Liver (tissue), 9 donors: Measurements from ENCODE around the gene ELP4. TPM values are rescaled to one million over a fixed set of nuclear protein-coding genes. Genes with fewer than 3 reads are reported as not detected.

Source experiments
- DNase-seq: peaks from one replicate; pipeline ENCODE4 v3.0.0-alpha.2; 2017; ENCODE audit warnings: low spot score
- H3K27ac ChIP-seq, 2 donors: one replicate each; pipeline ENCODE4 v1.7.0; 2013; ENCODE audit warnings: inconsistent platforms in 2 of 2, low read length in 2 of 2, control low read depth in 1 of 2, low read depth in 1 of 2, mild to moderate bottlenecking in 1 of 2
- H3K27me3 ChIP-seq, 4 donors: one replicate each; pipeline versions ENCODE4 v1.6.1 to v1.7.0; 2013; ENCODE audit warnings: low read length in 3 of 4, inconsistent platforms in 1 of 4, mild to moderate bottlenecking in 1 of 4, moderate library complexity in 1 of 4; ENCODE audit not compliant: control insufficient read depth in 4 of 4, insufficient read depth in 4 of 4
- H3K36me3 ChIP-seq, 4 donors: one replicate each; pipeline versions ENCODE4 v1.6.1 to v1.7.0; 2013; ENCODE audit warnings: low read length in 3 of 4, mild to moderate bottlenecking in 3 of 4, low read depth in 1 of 4, moderate library complexity in 1 of 4; ENCODE audit not compliant: control insufficient read depth in 4 of 4, insufficient read depth in 3 of 4
- H3K4me1 ChIP-seq, 4 donors: one replicate each; pipeline versions ENCODE4 v1.6.1 to v1.7.0; 2013; ENCODE audit warnings: low read length in 3 of 4, mild to moderate bottlenecking in 3 of 4, moderate library complexity in 1 of 4; ENCODE audit not compliant: control insufficient read depth in 4 of 4, insufficient read depth in 4 of 4
- H3K4me3 ChIP-seq, 3 donors: one replicate each; pipeline versions ENCODE4 v1.6.1 to v1.7.0; 2013; ENCODE audit warnings: low read length in 3 of 3, control low read depth in 1 of 3, low read depth in 1 of 3, mild to moderate bottlenecking in 1 of 3
- H3K9ac ChIP-seq, 2 donors: one replicate each; pipeline ENCODE4 v1.7.0; 2013; ENCODE audit warnings: low read length in 2 of 2, mild to moderate bottlenecking in 2 of 2, moderate library complexity in 2 of 2, control low read depth in 1 of 2, low read depth in 1 of 2
- H3K9me3 ChIP-seq, 4 donors: one replicate each; pipeline versions ENCODE4 v1.6.1 to v1.7.0; 2013; ENCODE audit warnings: low read length in 3 of 4; ENCODE audit not compliant: control insufficient read depth in 4 of 4
- CTCF ChIP-seq: fragments of 150-350 bp; IDR thresholded peaks from 2 replicates; pipeline ENCODE4 v1.5.1; 2017; ENCODE audit warnings: improper control_type of control experiment, low read depth, low read length; ENCODE audit not compliant: missing input control
- EGR1 ChIP-seq, 2 donors: IDR thresholded peaks; 2 replicates each; pipeline ENCODE4 v1.6.1; 2016 to 2018; ENCODE audit warnings: antibody characterized with exemption in 2 of 2, low read depth in 2 of 2
- FOXA1 ChIP-seq: IDR thresholded peaks from 2 replicates; pipeline ENCODE4 v1.6.1; 2016; ENCODE audit warnings: antibody characterized with exemption
- FOXA2 ChIP-seq: IDR thresholded peaks from 2 replicates; pipeline ENCODE4 v1.6.1; 2016; ENCODE audit warnings: antibody characterized with exemption
- GABPA ChIP-seq, 2 donors: IDR thresholded peaks in 1 of 2; conservative IDR thresholded peaks in 1 of 2; 2 replicates each; pipeline ENCODE4 v1.6.1; 2016; ENCODE audit warnings: antibody characterized with exemption in 2 of 2, mild to moderate bottlenecking in 1 of 2, moderate library complexity in 1 of 2
- HNF4G ChIP-seq: IDR thresholded peaks from 2 replicates; pipeline ENCODE4 v1.6.1; 2016; ENCODE audit warnings: antibody characterized with exemption
- JUND ChIP-seq, 2 donors: IDR thresholded peaks; 2 replicates each; pipeline ENCODE4 v1.6.1; 2016; ENCODE audit warnings: antibody characterized with exemption in 2 of 2
- NR2F2 ChIP-seq: IDR thresholded peaks from 2 replicates; pipeline ENCODE4 v1.6.1; 2016; ENCODE audit warnings: antibody characterized with exemption
- RXRA ChIP-seq, 2 donors: IDR thresholded peaks; 2 replicates each; pipeline ENCODE4 v1.6.1; 2017 to 2018; ENCODE audit warnings: antibody characterized with exemption in 2 of 2, mild to moderate bottlenecking in 1 of 2
- SP1 ChIP-seq: IDR thresholded peaks from 2 replicates; pipeline ENCODE4 v1.6.1; 2018; ENCODE audit warnings: antibody characterized with exemption, mild to moderate bottlenecking
- TAF1 ChIP-seq: conservative IDR thresholded peaks from 2 replicates; pipeline ENCODE4 v1.6.1; 2016; ENCODE audit warnings: antibody characterized with exemption, mild to moderate bottlenecking
- YY1 ChIP-seq: IDR thresholded peaks from 2 replicates; pipeline ENCODE4 v1.6.1; 2016; ENCODE audit warnings: antibody characterized with exemption, mild to moderate bottlenecking
- ZBTB33 ChIP-seq: IDR thresholded peaks from 2 replicates; pipeline ENCODE4 v1.6.1; 2016; ENCODE audit warnings: antibody characterized with exemption
- WGBS: extraction: QIAGEN DNeasy Blood & Tissue Kit; methylation state at CpG from one replicate; pipeline ENCODE4 v1.1.7; 2013; 5-methylcytosine and 5-hydroxymethylcytosine counted together
- polyA plus RNA-seq, 2 donors: library from polyadenylated mRNA; stranded (reverse) in 1 of 2; unstranded in 1 of 2; fragments of 200-250 nt in 1 of 2; fragments of >200 nt in 1 of 2; fragmentation: Nextera tagmentation in 1 of 2; extraction: Ambion mirVana in 1 of 2; gene quantifications; one replicate each; pipeline versions ENCODE4 v1.2.1 to v1.2.3, GENCODE V29; 2013 to 2015
- total RNA-seq, 2 donors: library from RNA; depleted of rRNA; stranded (reverse); fragments of >200 nt; gene quantifications; one replicate each; pipeline ENCODE4 v1.2.3, GENCODE V29; 2014
- TF ChIP-seq, protein P1 (sequence below): IDR thresholded peaks from 2 replicates; pipeline ENCODE4 v1.6.1; 2016; ENCODE audit warnings: antibody characterized with exemption
- TF ChIP-seq, protein P2 (sequence below): IDR thresholded peaks from 2 replicates; pipeline ENCODE4 v1.6.1; 2016; ENCODE audit warnings: antibody characterized with exemption
- TF ChIP-seq, protein P3 (sequence below): IDR thresholded peaks from 2 replicates; pipeline ENCODE4 v1.6.1; 2016; ENCODE audit warnings: antibody characterized with exemption, mild to moderate bottlenecking
- donor health status: healthy.
- donor health status: healthy.
- donor health status: healthy.
- donor health status: healthy.
- donor health status: healthy.

Gene ELP4
- total and polyA plus RNA-seq, 4 donors: 6.0 to 18.8 (median 12.5) TPM

DNA sequence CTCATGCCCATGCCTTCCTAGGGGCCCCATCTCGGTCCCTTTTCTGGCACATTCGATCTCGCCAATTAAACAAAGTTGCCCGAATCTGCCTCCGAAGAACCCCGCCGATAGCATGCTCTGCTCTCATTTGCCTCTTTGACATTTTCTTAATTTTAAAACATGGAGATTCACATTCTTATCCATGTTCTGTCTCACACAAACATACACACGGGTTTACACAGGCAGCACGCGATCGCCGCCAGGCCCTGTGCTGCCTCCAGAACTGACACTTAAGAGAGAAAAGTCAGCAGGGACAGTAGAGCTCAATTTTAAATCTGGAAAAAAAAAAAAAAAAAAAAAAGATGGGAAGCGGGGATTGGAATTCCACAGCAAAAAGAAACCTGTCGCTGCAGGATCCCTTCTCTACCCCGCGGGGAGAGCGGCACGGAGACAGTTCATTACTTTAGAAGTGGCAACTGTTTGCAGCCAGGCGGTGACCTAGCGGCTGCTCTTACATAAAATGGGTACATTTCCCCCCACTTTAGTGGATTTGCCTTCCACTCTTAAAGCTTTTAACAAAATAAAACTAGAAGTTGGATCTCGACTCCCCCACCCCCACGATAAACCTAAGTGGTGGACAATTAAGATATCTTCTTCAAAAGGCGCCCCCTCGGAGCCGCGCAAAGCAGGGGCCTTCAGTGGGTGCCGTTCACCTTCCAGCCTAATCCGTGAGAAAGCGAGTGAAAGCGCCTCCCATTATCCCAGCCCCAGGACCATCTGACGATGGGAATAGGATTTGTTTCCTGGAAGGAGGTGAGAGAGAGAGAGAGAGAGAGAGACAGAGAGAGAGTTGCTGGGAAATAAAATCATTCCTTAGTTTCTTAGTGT lies 287.9 kb downstream of the ELP4 start:
- H3K4me3 ChIP-seq: no peak overlapping the region
- peaks cover 10 to 15% (median 15%) of the 10 kb centered on the region in 4 donors for H3K4me1 ChIP-seq
- no peak for DNase-seq
- H3K9me3 ChIP-seq: peaks cover 0 to 5% (median under 1%) of the 10 kb centered on the region in 4 donors
- 12% methylated on average over 31 of the region's 31 CpGs for WGBS
- no peaks in the 10 kb centered on the region for H3K36me3 ChIP-seq
- no peak overlapping the region for H3K27ac ChIP-seq
- no peak overlapping the region for H3K9ac ChIP-seq
- peaks cover 2 to 32% (median 18%) of the 10 kb centered on the region in 4 donors for H3K27me3 ChIP-seq
- TF ChIP-seq FOXA2 (no peak), GABPA (IDR thresholded peaks at IDR 0.05 in 1 of 2, conservative IDR thresholded peaks at IDR 0.05 in 1 of 2) (no peak), CTCF (no peak), RXRA (IDR thresholded peaks at IDR 0.05) (no peak), ZBTB33 (no peak), YY1 (no peak)
- TF ChIP-seq, protein P1, sequence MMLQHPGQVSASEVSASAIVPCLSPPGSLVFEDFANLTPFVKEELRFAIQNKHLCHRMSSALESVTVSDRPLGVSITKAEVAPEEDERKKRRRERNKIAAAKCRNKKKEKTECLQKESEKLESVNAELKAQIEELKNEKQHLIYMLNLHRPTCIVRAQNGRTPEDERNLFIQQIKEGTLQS: no peak

DNA sequence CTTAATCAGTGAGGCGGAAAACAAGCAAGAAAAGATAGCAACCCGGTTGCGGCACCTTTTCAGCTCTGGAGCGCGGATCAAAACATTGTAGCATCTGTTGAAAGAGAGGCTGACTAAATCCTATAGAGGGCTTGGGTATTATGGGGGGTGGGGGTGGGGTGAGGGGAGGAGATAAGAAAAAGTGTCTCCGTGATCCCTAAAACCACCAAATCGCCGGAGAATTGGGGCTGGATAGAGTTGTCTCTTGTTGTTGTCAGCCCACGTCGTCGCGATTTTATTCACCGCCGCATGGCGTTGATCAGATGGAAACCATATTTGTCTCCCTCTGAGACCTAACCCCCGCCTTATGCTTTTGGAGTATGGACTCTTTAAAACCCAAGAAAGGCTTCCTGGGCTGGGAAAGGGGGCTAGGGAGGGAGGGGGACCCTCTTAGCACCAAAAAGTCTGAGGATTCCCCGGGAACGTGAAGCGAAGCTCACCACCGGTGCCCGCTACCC lies 288.5 kb downstream of the ELP4 start:
- 11% methylated on average over 21 of the region's 21 CpGs for WGBS

More for the DNA sequence above, 288.5 kb downstream of the ELP4 start:
- TF ChIP-seq YY1: no peak
- no peak for TF ChIP-seq FOXA2
- TF ChIP-seq, protein P2, sequence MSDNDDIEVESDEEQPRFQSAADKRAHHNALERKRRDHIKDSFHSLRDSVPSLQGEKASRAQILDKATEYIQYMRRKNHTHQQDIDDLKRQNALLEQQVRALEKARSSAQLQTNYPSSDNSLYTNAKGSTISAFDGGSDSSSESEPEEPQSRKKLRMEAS: no peak
- TF ChIP-seq FOXA1: no peak
- no peak for TF ChIP-seq ZBTB33
- TF ChIP-seq NR2F2: no peak
- TF ChIP-seq RXRA (IDR thresholded peaks at IDR 0.05): no peak
- TF ChIP-seq HNF4G: no peak
- no peak for TF ChIP-seq GABPA (IDR thresholded peaks at IDR 0.05 in 1 of 2, conservative IDR thresholded peaks at IDR 0.05 in 1 of 2)
- TF ChIP-seq CTCF: no peak
- TF ChIP-seq EGR1 (IDR thresholded peaks at IDR 0.05; ENCODE audit: low read depth in 2 of 2): no peak
- TF ChIP-seq, protein P3, sequence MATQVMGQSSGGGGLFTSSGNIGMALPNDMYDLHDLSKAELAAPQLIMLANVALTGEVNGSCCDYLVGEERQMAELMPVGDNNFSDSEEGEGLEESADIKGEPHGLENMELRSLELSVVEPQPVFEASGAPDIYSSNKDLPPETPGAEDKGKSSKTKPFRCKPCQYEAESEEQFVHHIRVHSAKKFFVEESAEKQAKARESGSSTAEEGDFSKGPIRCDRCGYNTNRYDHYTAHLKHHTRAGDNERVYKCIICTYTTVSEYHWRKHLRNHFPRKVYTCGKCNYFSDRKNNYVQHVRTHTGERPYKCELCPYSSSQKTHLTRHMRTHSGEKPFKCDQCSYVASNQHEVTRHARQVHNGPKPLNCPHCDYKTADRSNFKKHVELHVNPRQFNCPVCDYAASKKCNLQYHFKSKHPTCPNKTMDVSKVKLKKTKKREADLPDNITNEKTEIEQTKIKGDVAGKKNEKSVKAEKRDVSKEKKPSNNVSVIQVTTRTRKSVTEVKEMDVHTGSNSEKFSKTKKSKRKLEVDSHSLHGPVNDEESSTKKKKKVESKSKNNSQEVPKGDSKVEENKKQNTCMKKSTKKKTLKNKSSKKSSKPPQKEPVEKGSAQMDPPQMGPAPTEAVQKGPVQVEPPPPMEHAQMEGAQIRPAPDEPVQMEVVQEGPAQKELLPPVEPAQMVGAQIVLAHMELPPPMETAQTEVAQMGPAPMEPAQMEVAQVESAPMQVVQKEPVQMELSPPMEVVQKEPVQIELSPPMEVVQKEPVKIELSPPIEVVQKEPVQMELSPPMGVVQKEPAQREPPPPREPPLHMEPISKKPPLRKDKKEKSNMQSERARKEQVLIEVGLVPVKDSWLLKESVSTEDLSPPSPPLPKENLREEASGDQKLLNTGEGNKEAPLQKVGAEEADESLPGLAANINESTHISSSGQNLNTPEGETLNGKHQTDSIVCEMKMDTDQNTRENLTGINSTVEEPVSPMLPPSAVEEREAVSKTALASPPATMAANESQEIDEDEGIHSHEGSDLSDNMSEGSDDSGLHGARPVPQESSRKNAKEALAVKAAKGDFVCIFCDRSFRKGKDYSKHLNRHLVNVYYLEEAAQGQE: no peak
- no peak for TF ChIP-seq TAF1
- TF ChIP-seq SP1: no peak
- TF ChIP-seq JUND (IDR thresholded peaks at IDR 0.05): no peak
- no peak overlapping the region for H3K4me3 ChIP-seq
- no peak for DNase-seq
- H3K4me1 ChIP-seq: peaks cover 10 to 17% (median 15%) of the 10 kb centered on the region in 4 donors
- H3K9ac ChIP-seq: no peak overlapping the region
- H3K27me3 ChIP-seq: peaks cover 2 to 39% (median 22%) of the 10 kb centered on the region in 4 donors
- H3K27ac ChIP-seq: no peak overlapping the region
- H3K9me3 ChIP-seq: peaks cover 0 to 5% (median under 1%) of the 10 kb centered on the region in 4 donors
- H3K36me3 ChIP-seq: no peaks in the 10 kb centered on the region
